DND-41 (cell line): Measurements from ENCODE around the gene FTO.
"Not testable (repeated sequence)": the region's sequence is repeated elsewhere in the genome, so short reads cannot be mapped to it uniquely, and the experiment has no call there.

Experiments used
- EZH2 ChIP-seq: IDR thresholded peaks from 3 replicates; pipeline ENCODE4 v1.6.1; 2012; ENCODE audit warnings: borderline replicate concordance, low read depth, mild to moderate bottlenecking, moderate library complexity, low read length, inconsistent platforms; ENCODE audit not compliant: severe bottlenecking
- TF ChIP-seq, protein P1 (sequence below): IDR thresholded peaks from 2 replicates; pipeline ENCODE4 v1.5.1; 2012; ENCODE audit warnings: borderline replicate concordance, low read length, moderate library complexity, mild to moderate bottlenecking; ENCODE audit not compliant: poor library complexity, severe bottlenecking; ENCODE audit errors: extremely low read depth

DNA sequence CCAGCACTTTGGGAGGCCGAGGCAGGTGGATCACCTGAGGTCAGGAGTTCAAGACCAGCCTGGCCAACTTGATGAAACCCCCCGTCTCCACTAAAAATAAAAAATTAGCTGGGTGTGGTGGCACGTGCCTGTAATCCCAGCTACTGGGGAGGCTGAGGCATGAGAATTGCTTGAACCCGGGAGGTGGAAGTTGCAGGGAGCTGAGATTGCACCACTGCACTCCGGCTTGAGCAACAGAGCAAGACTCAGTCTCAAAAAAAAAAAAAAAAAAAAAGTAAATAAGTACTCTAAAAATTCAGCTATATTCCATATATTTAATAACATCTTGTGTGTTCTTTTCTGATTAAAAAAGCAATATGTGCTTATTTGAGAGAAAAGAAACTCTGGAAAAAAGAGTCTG is 142.6 kb downstream of the FTO start:
- TF ChIP-seq, protein P1, sequence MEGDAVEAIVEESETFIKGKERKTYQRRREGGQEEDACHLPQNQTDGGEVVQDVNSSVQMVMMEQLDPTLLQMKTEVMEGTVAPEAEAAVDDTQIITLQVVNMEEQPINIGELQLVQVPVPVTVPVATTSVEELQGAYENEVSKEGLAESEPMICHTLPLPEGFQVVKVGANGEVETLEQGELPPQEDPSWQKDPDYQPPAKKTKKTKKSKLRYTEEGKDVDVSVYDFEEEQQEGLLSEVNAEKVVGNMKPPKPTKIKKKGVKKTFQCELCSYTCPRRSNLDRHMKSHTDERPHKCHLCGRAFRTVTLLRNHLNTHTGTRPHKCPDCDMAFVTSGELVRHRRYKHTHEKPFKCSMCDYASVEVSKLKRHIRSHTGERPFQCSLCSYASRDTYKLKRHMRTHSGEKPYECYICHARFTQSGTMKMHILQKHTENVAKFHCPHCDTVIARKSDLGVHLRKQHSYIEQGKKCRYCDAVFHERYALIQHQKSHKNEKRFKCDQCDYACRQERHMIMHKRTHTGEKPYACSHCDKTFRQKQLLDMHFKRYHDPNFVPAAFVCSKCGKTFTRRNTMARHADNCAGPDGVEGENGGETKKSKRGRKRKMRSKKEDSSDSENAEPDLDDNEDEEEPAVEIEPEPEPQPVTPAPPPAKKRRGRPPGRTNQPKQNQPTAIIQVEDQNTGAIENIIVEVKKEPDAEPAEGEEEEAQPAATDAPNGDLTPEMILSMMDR: not testable (repeated sequence)
- TF ChIP-seq EZH2: not testable (repeated sequence)
